Measurements from ENCODE around the gene NACC1.

Gene NACC1

DNA sequence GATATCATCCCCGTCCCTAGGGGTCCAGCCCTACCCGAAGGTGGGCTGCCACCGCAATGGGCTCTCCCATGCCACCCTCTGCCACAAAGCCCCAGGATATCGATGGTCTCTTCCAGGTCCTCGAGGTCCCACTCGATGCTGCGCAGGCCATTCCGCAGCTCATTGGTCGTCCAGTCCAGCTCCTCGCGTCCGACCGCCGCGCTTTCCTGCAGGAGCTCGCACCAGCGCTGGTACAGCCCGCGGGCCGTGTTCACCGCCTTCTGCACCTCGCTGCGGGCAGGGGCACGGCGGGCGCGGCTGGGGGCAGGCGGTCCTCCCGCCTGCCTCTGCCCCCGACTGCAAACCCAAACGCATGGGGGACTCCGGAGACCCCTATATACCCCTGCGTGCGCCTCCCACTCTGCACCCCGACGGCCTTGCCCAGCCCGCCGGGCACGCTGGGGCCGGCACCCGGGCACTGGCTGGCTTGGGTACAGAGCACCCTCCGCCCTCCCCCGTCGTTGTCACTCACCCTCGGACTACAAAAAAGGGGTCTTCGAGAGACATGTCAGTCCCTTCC lies 31.6 kb downstream of the NACC1 start:
- peak; percentile 67 for DNase-seq

DNA sequence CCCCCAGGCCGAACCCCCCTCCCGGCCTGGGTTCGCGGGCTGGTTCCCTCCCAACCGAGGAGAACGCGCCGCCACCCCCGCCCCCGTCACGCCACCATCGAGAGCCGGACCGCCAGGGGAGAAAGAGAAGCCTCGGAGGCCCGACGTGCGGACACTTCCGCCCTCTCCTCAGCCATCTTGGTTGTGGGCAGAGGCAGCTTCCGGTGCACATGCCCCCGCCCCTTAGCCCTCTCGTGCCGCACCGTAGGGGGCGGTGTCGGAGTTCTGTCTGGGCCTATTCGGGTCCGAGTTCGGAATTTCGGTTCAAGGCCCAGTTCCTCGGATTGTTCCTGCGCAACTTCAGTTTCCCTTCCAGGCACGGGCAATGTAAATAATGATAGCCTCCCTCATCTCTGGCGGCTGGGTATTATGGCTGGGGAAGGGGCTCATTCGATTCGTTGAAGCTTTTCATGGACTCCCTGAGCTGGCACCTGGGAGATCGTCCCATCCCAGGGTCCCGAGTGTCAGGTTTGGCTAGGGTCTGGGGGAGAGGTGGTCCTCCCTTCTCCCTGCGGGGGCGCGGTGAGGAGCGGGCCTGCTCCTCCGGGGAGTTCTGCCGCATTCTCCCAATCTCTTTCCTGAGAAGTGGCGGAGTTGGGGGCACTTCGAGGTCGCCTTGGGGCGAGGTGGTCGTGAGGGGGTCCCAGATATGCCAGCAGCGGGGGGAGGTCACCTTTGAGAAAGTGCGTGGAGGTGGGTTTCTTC lies 32.3 kb downstream of the NACC1 start, which contains the start of the genes IER2 and STX10:
Gene IER2, plus strand, starts transcription at position 225 of the 744 bp plus-strand sequence. CDS start 2,776 bp downstream, outside the sequence.
Gene STX10, minus strand, starts transcription at position 189 of the 744 bp plus-strand sequence. CDS start 202 bp downstream, outside the sequence.
- peak; percentile 98 for DNase-seq

DNA sequence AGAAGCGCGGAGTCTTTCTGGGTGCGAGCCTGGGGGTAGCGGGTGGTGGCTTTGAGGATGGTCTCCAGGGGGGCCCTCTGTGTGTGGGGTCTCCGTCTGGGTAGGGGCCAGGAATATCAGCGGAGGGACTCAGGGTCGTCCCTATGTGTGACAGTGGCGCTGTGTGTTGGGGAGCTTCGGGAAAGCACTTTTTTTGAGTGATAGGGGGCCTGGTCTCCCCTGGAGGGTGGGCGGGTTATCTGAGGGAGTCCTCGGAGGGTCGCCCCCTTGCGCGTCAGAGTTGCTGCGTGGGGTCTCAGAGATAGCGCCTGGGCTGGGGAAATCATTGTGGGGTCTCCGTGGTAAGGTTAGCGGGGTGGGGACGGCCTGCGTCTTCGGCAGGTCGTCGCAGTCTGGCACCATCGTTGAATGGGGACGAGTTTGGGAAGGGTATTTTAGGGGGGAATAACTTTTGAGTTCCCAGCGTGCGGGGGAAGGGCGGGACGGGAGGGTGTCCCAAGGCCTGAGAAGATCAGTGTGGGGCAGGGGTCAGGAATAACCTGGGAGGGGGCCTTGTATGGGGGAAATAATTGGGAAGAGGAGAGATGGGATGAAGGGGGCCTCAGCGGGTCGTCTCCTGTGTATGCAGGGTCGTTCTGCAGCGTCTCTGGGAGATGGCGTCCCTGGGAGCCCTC lies 33.0 kb downstream of the NACC1 start:
- peak; percentile 62 for DNase-seq

DNA sequence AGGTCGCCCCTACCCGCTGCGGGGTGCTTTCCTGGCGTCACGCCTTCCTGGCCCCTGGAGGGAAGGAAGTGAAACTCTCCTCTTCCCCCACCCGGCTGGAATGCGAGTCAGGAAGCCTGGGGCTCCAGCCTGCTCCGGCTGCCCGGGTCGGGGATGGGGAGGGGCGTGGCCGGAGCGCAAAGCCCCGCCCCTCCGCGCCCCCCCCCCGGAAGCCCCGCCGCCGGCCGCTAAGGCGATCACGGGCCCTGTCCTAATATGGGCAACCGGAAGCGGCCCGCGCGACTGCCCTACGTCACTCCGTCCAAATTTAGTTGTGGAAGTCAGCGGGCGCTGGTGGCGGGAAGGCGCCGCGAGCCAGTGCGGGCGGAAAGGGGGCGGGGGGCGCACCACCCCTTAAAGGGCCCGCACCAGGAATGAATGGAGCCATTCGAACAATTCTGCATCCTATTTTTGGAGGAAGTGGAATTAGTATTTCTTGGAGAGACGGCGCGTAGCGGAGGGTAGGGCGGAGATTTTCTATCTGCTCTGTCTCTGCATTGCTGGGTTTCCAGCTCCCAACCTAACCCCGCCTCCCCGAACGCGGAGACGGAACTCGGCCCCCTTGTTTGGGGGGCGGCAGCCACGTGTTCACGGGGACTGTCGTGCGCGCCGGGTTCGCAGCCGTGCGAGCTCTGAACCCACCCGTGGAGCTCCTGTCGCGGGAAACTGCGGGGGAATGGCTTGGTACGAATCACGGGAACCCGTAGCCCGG lies 33.7 kb downstream of the NACC1 start:
- DNase-seq: peak; percentile 99

DNA sequence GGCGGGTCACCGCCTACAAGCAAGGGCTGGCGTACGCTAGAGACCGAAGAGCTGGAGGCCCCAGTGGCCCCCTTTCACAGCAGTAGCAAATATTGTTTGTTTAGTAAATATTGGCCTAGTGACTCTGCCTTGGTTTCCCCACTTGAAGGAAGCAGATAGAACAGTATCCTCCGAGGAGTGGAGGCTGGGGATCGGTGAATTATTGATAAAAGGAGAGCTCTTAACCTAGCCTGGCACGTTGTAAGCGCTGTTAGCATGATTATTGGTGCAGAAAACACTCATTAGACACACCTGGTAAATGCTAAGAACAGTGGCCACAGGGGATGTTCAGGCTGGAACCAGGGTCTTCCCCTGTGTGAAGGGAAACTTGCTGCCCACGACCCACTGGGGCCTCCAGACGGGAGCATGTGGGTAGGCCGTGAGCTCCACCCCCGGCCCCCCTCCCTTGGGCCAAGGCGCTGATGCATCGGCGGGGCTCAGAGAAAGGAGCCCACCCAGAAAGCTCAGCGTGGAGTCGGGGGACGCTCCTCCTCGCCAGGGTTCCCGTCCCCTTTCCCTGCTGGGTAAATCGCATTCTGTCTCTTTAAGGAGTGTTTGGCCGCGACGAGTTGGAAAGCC lies 34.4 kb downstream of the NACC1 start:
- DNase-seq: peak; percentile 99

DNA sequence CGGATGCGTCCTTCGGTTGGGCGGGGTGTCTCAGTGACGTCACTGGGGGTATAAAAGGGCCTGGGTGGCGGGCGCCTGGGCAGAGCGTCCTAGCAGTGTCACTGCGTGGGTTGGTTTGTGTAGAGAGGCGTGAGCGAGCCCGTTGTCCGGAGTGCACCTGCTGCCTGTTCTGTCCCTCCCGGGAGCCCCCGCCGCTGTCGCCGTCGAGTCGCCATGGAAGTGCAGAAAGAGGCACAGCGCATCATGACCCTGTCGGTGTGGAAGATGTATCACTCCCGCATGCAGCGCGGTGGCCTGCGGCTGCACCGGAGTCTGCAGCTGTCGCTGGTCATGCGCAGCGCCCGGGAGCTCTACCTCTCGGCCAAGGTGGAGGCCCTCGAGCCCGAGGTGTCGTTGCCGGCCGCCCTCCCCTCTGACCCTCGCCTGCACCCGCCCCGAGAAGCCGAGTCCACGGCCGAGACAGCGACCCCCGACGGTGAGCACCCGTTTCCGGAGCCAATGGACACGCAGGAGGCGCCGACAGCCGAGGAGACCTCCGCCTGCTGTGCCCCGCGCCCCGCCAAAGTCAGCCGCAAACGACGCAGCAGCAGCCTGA lies 35.0 kb downstream of the NACC1 start:
- DNase-seq: no peak

DNA sequence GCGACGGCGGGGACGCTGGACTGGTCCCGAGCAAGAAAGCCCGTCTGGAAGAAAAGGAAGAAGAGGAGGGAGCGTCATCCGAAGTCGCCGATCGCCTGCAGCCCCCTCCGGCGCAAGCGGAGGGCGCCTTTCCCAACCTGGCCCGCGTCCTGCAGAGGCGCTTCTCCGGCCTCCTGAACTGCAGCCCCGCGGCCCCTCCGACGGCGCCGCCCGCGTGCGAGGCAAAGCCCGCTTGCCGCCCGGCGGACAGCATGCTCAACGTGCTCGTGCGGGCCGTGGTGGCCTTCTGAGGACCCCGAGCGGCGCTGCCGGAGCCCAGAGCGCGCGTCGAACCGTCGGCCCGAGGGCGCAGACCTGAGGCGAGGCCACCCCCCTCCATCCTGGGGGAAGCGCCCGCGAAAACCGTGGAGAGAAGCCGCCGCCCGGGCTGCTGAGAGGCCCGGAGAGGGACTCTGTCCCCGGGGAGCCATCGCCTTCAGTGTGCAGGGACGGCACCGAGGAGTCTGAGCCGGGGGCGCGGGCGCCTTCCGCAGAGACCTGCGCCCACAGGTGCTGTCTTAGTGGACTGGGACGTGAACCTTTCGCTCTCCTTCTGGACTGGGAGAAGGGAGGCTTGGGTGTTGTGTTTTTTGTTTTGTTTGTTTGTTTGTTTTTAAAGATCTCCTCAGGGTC lies 35.6 kb downstream of the NACC1 start:
- peak; percentile 80 for DNase-seq

DNA sequence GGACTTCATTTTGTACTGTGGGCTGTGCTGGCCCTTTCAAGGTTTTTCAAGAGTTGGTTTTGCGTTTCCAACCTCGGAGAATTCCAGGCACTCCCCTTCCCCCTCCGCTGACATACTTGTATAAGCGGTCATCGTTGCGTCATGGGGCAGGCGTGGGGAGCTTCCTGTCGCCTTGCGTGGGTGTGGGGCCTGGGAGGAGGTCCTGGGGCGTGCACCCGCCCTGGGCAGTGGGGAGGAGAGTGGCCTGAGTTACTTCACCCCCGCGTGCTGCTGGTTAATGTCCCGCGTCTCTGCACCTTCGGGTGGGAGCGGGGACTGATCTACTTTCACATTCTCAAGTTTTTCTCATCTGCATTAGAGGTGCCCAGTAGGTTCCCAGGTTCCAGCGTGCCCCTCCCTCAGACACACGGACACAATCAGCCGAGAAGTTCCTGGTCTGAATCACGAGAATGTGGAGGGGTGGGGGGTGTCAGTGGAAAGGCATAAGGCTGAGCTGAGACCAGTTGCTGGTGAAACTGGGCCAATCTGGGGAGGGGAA lies 36.2 kb downstream of the NACC1 start:
- DNase-seq: peak; percentile 77

DNA sequence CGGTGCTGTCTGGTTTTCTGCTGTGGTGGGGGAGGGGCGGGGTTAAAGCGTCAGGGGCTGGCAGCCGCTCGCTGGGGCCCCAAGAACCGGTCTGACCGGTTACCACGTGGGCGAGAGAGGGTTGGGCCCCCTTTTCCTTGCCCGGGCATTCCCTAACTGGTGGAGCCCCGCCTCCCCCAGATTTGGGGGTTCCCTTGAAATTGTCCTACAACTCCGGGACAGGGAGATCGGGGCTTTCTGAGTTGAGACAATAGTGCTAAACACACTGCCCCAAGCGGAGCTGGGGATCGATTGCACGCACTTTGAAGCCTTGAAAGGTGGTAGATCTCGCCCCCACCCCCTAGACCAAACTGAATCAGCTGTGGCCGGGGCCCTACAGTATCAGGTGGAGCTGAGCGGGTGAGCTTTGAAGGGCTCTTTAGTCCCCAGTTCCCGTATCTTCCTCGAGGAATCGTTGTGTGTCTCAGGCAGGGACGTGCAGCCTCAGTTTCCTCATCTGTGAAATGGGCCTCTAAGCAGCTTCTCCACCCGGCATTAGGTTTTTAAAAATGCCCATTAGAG lies 36.9 kb downstream of the NACC1 start:
- peak; percentile 78 for DNase-seq

DNA sequence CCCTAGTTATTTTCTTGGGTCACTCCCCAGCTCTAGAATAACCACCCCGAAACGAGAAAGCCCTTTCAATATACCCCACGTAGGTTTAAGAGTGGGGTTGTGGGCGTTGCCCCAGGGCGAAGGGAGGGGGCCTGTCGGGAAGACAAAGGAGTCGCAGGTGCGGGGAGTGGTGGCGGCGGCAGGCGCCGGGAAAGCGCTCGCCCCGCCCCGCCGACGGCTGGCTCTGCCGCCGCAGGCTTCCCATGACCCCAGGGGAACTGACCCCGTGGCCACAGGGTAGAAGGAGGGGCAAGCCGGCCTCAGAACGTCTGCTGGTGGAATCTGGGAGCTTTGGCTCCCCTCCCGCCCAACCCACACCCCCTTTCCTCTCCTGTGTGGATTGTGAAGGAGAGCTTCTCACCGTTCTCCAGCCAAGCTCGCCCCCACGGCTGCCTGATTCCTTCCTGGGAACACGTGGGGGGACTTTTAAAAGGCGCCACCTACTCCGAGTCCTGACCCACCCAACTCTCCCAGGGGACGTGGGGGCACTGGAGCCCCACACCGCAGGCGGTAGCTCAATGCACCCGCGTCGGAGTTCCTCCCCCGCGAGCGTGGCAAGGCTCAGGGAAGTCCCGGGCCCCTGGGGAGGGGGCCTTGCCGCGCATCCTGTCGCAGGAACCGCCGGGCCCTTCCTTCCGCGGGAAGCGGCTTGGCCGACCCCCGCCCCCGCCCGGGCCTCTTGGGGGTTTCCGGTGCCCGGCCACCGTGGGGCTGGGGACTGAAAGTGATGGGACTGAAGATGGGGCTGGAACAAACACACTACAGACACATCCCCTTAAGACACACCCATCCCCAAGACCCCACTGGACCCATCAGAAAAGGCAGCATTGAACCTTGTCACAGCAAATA lies 37.7 kb downstream of the NACC1 start:
- DNase-seq: peak; percentile 87

DNA sequence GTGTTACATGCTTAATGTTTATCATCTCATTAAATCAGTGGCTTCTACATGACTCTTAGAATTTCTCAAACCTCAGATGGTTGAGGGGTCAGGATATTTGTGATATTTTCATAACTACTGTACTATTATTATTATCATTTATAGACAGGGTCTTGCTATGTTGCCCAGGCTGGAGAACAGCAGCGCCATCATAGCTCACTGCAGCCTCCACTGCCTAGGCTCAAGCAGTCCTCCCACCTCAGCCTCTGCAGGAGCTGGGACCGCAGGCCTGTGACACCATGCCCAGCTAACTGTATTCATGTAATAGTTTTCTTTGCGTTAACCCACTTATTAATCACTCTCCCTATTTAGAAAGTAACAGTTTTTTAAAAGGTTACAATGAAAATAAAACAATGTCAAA lies 41.6 kb downstream of the NACC1 start:
- no peak for DNase-seq

DNA sequence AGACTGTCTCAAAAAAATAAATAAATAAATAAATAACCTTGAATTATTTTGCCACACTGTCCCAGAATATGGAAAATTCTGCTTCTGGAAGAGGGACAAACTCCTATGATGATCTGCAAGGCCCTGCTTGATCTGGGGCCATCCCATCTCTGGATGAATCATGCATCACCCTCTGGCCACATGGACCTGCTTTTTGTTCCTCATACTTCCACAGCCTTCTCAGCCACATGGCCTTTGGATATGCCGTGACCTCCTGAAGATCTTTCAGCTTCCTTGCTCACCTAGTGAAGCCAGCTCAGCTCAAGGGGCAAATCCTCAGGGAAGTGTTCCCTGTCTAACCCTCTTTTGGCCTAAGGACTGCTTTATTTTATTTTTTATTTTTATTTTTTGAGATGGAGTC lies 42.5 kb downstream of the NACC1 start:
- DNase-seq: no peak

DNA sequence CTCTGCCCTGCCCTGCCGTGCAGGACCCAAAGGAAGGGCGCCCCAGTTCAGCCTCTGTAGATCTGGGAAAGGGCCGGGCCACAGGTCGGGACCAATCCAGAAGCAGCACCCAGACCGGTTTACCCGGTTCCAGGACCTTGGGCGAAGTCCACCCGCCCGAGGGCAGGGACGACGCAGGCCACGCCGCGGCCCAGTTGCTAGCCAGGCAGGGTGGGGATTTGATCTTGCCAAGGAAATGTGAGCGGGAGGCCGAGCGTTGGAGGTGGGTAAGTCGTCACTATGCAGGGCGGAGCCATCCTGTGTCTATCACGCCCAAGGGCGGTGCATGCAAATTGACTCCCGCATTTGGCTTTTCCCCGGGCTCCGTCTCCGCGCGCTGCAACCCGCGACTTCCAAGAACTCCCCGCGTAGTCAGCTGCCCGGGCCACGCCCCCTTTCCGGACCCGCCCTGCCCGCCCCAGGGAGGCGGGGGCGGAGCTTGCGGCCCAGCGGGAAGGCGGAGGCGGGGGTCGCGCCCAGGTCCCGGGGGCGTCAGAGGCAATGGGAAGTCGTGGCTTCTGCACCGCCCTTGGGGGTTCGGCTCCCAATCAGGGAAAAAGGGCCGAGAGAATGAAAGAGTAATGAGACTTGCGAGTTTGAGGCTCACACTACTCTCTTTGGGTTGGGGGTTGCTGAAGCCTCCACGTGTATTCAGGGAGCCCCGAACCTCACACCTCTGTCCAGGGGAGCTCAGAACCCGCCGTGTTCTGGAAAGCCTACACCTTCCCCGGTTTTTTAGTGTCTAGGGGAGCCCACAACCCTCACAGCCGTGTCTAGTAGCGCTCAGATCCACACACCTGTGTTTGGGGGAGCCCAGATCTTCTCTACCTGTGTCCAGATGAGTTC lies 44.9 kb downstream of the NACC1 start:
- DNase-seq: peak; percentile 100

DNA sequence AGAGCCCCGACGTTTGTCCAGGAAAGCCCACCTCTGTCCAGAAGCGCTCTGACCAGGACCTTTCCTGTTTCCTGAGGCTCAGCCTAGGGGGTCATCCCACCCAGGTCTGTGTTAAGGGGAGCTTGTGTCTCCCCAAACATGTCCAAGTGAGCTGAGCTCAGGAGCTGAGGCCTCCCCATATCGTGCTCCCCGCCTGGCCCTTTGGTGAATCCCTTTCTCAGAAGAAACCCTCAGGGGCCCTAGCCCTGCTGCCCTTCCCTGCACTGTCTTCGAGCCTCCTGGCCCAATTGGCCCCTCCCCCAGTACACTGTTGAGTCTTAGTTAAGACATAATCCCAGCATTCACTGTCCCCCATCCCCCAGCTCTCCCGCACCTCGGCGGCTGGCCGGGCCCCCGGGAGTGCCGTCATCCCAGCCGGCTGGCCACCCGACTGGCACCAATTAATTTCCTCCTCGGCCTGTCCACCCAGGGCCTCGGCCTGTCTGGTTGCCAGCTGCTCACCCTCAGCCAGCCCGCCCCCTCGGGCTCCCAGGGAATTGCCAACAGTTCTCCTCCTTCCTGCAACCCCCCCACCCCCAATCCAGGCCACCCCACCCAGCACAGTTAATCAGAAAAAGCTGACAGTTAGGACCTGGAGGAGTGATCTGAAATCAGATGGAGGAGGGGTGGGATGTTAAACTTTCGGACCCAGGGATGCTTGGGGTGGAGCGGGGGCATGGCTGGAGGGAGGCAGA lies 45.7 kb downstream of the NACC1 start:
- peak; percentile 100 for DNase-seq

DNA sequence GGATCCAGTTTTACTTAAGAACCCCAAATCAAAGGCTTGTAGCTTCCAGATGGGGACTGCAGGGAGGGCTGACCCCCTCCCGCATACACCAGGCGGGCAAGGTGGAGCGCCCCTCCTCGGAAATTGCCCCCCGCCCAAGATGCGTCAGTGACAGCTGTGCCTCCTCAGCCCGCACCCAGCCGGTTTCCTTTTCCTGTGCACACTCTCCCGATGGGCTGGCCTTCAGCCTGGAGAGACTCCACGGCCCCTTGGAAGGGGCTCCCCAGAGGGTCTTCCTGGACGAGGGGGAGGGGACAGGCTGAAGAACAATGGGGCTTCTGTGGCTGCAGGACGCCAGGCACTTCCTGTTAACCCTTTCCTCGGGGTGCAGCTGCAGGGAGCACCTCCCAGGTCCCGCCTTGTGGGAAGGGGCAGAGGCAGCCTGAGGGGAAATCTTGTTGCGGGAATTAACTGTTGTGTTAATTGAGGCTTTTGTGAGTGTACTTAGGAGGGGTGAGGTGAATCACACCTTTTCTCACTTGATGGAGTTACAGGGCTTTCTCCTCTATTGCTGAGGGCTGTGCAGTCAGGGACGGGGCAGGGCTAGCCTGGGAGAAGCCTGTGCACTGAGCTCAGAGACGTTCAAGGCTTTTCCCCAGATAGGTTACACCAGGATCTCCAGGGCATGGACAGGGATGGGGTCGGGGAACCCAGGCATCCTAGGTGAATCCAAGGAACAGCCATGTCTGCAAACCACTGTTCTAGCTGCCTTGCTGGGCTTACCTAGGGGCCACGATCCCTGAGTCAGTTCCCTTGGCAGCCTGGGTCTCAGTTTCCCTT lies 46.5 kb downstream of the NACC1 start:
- peak; percentile 100 for DNase-seq

DNA sequence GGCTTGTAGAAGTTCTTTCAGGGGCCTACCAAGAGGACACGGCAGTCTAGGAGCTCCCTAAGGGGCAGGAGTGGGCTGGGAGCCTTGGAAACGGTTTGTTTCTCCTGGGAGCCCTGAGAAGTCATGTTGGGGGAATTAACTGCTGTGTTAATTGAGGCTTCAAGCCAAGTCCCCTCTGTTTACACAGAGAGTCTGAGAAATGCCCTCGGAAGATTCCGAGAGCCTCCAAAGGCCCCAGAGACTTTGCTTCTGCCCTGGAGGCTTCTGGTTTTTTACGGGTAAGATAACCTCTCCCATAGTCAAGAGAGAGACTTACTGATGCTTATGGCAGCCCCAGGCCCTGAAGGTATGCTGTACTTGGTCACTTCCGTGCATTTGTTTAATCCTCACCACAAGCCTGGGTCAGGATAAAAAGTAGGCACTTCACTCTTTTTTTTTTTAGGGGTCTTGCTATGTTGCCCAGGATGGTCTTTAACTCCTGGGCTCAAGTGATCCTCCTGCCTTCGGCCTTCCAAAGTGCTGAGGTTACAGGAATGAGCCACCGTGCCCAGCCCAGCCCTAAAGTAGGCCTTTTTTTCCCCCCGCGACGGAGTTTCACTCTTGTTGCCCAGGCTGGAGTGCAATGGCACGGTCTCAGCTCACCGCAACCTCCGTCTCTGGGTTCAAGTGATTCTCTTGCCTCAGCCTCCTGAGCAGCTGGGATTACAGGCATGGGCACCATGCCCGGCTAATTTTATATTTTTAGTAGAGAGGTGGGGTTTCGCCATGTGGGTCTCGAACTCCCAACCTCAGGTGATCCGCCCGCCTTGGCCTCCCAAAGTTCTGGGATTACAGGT lies 47.3 kb downstream of the NACC1 start:
- peak; percentile 76 for DNase-seq
